ENCODE measurements around the gene SLC47A2.
A peak's percentile ranks its signal among the peaks of the same experiment; 100 is the strongest.
"Not testable (repeated sequence)": the region's sequence is repeated elsewhere in the genome, so short reads cannot be mapped to it uniquely, and the experiment has no call there.

The SLC47A2 gene

DNA sequence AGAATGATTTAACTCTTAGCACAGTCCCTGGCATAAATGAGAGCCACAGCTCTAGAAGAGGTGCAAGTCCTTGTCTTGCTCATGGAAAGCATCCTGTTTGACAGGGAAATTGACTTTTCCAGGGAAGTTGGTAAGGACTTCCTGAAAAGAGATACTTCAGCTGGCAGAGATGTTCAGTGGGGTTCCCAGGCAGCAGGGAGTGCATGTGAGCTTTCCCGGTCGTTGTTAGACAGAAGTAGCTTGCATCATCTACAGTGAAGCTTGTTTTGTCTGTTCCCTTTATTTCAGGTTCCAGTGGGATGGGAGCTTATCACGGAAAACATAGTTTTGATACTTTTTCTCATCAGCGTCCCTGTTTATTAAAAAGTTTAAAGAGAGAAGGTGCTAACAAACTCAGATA, 45.0 kb downstream of the SLC47A2 start:
- DNase-seq (ENCODE audit: low read depth in 2 of 2, low spot score in 1 of 2) = no peak

DNA sequence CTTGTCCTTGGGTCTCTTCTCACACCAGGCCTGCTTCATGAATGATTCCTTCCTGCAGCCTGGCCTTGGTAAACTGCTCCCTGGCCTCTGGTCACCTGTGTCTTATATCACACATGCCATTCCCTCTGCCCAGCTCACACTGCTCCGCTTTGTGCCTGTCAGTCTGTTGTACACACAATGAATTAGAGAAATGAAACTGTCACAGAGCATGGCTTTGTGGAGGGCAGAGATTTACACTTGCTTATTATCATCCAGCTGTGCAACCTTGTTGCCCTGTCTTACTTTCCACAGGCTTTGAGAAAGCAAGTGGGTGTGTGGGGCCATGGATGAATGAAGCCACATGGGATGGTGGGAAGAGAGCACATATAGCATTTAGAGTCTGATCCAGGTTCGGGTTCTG, 45.5 kb downstream of the SLC47A2 start:
- no peak for DNase-seq (ENCODE audit: low read depth in 2 of 2, low spot score in 1 of 2)

DNA sequence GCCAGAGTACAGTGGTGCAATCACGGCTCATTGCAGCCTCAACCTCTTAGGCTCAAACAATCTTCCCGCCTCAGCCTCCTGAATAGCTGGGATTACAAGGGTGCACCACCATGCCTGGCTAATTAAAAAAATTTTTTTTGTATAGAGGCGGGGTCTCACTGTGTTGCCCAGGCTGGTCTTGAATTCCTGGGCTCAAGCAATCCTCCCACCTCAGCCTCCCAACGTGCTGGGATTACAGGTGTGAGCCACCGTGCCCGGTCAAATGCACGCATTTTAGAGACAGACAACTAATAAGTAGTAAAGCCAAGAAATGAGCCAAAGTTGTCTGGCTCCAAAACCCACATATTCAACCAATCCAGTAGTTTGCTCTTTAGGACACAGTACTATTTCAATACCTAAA, 46.7 kb downstream of the SLC47A2 start:
- not testable (repeated sequence) for DNase-seq (ENCODE audit: low read depth in 2 of 2, low spot score in 1 of 2)

DNA sequence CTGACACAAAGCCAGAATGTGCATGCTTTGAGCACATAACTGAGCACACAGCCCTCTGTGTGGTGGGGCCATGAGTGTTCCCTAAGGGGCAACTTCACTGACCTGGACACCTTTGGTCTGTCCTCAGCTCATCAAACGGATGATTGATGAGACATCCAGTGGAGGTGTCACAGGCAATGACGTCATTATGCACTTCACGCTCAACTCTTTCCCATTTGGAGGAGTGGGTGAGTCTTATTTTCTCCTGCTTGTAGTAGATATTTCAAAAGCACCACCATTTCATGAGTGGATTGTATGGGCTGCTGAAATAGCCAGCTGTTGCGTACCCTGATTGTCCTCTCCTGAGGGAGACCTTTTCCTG, 51.6 kb downstream of the SLC47A2 start:
- DNase-seq (ENCODE audit: low read depth in 2 of 2, low spot score in 1 of 2) = no peak

DNA sequence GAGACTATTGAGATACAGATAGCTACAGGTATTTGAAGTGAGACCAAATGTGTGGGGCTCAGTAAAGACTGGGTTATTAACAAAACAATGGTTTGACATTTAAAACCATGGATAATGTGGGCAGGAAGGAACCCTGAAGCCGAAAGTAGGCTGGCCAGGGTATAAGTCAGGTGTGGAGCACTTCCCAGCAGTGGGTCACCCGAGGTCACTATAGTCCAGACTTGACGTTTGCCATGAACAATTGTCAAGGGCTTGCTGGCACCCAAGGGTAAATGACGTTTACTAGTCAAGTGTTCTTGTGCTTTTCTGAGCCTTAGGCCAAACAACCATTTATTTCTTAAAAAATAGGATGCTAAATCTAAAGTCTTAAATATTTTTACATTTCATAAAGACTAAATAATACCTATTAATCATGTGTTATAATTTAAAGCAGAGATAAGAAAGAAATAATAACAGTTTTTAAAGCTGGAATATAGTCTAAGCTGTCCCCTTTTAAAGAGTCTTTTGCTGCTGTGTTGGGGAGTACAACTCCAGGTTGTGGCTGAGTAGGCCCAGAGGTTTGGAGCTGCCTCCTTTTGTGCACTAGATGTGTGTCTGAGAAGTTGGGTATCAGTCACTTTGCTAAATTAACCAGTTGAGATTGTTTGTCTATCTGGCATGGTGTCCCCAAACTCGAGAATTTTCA, 52.1 kb downstream of the SLC47A2 start:
- DNase-seq (ENCODE audit: low read depth in 2 of 2, low spot score in 1 of 2) = no peak

DNA sequence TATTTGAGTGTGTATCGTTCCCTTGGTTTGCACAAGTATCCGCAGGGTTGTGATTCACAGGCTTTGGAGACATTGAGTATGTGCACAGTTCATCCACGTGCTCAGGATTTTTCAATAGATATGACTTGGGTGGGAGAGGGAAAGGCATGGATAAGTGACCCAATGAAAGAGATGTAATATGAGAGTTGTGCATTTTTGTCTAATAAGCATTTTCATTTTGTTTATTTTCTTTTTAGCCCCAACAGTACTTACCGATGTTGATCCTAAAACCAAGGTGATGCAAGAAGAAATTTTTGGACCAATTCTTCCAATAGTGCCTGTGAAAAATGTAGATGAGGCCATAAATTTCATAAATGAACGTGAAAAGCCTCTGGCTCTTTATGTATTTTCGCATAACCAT, 53.3 kb downstream of the SLC47A2 start:
- DNase-seq (ENCODE audit: low read depth in 2 of 2, low spot score in 1 of 2) = no peak

DNA sequence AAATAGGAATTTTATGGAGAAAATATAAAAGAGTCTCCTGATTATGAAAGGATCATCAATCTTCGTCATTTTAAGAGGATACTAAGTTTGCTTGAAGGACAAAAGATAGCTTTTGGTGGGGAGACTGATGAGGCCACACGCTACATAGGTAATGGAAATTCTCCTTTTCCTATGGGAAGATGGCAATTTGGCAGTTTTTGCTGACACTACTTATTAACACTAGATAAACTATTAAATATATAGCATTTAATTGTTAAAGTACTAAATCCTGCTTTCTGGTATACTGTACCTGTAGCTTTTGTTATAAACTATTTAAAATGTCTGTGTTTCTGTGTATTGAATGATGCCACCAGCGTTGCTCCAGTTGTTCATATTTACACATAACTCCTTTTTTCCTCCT, 55.3 kb downstream of the SLC47A2 start:
- no peak for DNase-seq (ENCODE audit: low read depth in 2 of 2, low spot score in 1 of 2)

DNA sequence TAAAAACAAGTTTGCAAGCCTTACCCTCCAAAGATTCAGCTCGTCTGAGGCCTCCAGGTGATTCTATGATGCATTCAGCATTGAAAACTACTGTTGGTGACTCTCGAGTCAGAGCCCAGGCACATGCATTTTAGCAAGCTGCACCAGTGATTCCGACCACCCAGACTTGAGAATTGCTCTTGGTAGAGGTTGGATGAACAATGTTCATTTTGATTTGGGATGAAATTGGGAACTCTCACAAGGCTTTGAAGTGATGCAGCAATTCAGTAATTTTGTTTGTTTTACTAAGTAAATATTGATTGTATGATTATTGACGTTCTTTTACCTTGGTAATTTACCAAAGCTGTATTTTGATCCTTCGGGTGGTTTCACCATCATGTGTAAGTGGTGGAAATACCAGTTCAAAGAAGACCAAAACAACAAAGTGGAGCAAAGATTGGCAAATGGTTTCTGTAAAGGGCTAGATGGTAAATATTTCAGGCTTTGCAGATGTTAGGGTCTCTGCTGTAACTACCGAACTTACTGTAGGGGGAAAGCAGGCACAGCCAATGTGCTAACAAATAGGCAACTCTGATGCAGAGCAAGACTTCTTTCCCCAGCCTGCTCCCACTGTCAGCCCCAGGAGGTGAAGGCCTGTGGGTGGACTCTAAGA, 56.0 kb downstream of the SLC47A2 start:
- DNase-seq (ENCODE audit: low read depth in 2 of 2, low spot score in 1 of 2) = no peak

DNA sequence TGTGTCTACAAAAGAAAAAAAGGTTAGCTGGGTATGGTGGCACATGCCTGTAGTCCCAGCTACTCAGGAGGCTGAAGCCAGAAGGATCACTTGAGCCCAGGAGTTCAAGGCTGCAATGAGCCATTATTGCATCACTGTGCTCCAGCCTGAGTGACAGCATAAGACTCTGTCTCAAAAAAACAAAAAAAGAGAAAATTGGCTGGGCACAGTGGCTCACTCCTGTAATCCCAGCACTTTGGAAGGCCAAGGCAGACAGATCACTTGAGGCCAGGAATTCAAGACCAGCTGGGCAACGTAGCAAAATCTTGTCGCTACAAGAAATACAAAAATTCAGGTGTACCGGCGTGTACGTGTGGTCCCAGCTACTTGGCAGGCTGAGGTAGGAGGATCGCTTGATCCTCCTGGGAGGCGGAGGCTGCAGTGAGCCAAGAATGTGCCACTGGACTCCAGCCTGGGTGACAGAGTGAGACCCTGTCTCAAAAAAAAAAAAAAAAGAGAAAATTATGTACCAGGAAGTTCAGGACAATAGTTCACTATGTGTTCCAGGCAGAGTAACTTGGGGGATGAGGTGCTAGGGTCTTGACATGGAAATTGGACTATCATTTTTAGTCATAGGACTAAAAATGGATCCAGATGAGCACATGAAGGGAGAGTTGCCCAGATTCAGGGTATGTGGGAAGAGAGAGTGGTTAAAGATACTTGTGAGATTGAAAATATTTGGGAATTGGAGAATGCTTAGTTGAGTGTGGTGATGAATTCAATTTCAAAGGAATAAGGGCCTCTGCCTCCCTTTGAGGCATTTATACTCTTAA, 56.8 kb downstream of the SLC47A2 start:
- DNase-seq (ENCODE audit: low read depth in 2 of 2, low spot score in 1 of 2) = no peak

DNA sequence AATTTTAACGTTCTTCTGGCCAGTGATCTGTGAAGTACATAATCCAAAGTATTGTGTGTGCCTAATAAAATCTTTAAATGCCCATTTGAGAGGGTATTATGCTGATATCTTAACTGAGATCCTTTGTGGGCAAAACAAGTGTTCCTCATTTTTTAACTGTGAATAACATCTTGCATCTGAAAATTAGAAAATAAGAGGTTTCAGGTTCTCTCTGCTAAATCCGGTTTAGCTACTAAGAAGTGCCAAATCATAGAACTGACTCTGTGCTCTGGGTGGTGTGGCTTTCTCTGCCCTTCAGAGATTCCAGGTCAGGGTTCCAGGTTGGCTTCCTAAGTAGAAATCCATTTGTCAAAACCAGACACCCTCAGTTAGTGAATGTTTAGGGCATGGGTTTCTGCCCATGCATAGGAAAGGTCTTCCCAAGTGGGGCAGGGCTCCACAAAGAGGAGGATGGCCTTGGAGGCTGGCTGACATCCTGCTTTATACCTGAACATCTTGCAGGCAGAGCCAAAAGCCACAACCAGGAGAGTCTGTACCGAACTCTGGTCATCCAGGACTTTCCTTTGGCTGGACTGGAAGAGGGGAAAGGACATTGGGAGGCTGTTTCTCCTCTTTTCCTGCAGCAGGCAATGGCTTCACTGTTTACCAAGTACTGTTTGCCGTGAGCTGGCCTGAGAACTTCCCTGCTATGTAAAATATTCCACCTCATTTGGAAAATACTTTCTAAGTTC, 59.4 kb downstream of the SLC47A2 start:
- no peak for DNase-seq (ENCODE audit: low read depth in 2 of 2, low spot score in 1 of 2)

DNA sequence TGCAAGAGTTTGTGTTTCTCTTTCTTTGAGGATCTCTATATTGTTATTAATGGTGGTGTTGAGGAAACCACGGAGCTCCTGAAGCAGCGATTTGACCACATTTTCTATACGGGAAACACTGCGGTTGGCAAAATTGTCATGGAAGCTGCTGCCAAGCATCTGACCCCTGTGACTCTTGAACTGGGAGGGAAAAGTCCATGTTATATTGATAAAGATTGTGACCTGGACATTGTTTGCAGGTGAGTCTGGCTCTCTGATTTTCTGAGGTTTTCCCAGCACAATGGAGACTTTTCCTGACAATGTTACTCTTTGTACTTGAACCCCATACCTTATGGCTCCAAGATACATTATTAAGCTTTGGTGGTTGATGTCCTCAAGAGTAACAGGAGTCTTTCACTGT, 60.0 kb downstream of the SLC47A2 start:
- DNase-seq (ENCODE audit: low read depth in 2 of 2, low spot score in 1 of 2) = no peak

DNA sequence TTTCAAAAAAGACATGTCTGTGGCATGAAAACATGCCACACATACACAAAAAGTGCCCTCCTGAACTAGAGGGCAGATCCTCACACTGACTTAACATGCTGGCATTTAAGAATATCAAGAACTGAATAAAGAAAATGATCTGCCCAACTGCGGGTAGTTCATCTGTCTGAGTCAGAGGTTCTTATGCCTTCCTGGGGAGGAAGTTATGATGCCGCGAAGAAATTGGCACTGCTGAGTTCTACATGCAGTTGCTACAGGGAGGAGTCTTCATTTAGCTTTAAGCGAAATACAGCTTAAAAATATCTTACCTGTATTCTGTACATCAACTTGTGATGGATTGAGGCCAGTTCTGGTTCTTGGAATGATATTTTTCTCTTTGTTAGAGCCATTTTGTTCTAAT, 61.5 kb downstream of the SLC47A2 start:
- no peak for DNase-seq (ENCODE audit: low read depth in 2 of 2, low spot score in 1 of 2)

DNA sequence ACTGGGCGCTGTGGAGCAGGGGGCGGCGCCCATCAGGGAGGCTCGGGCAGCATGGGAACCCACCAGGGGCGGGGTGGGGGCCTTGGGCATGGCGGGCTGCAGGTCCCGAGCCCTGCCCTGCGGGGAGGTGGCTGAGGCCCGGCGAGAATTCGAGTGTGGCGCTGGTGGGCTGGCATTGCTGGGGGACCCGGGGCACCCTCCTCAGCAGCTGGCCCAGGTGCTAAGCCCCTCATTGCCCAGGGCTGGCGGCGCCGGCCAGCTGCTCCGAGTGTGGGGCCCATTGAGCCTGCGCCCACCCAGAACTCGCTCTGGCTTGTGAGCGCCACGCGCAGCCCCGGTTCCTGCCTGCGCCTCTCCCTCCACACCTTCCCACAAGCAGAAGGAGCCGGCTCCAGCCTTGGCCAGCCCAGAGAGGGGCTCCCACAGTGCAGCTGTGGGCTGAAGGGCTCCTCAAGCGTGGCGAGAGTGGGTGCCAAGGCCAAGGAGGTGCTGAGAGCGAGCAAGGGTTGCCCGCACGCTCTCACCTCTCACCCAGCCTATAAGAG, 62.0 kb downstream of the SLC47A2 start:
- no peak for DNase-seq (ENCODE audit: low read depth in 2 of 2, low spot score in 1 of 2)

DNA sequence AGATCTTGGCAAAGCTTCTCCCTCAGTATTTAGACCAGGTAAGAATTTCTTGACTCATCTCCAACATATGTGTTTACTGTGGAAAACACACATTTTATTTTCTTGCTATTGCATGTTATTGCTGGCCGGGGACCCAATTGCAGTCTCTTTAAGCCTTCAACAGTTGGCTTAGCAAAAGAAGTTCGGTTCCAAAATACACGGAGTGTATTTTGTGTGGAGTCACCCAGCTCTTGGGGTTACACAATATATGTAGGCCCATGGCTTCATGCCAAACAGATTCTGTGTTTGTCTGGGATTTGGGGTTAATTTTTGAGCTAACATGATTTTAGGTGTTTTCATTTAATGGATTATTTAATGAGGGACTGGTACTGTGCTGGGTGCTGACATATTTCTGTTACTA, 63.8 kb downstream of the SLC47A2 start:
- DNase-seq (ENCODE audit: low read depth in 2 of 2, low spot score in 1 of 2) = no peak

DNA sequence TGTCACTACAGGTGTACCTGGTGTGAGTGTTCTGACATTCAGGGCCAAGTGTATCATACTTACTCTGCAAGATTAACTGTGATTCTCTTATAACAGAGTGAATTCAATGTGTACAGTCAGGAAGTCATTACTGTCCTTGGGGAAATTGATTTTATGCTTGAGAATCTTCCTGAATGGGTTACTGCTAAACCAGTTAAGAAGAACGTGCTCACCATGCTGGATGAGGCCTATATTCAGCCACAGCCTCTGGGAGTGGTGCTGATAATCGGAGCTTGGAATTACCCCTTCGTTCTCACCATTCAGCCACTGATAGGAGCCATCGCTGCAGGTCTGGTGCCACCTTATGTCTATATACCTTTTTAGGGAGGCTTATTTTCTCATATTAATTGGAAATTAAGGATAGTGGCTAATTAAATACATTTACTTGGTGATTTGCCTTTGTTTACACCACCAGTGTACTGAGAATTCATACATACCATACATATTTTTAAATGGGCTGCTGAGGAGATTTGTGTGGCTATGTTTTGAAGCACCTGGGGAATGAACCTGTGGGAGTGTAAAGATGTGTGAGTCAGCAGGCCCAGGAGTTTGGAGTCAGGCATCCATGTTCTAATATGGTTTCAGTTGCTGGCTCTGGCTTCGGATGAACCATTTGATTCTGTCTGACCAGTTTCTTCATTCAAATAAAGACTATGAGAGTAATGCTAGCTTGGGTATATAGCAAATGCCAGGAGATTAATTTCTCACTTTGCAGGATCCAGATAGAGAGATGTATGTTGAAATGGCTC, 64.7 kb downstream of the SLC47A2 start:
- DNase-seq (ENCODE audit: low read depth in 2 of 2, low spot score in 1 of 2) = no peak

DNA sequence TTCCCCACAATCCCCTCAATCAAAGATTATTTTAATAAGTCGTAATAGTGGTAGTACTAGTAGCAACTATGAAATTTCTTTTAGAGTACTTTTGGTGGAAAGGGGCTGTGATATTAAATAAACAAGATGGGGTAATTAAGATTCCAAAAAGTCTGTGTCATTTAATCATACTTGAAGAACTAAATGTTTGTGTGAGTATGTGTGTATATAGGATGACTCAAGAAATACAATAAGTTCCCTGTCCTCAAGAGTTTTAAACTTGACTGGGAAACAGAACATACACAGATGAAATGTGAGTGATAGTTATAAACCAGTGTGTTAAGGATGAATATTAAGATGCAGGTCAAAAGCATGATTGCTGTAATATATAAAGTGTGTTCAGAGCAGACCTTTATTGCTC, 65.6 kb downstream of the SLC47A2 start:
- no peak for DNase-seq (ENCODE audit: low read depth in 2 of 2, low spot score in 1 of 2)

DNA sequence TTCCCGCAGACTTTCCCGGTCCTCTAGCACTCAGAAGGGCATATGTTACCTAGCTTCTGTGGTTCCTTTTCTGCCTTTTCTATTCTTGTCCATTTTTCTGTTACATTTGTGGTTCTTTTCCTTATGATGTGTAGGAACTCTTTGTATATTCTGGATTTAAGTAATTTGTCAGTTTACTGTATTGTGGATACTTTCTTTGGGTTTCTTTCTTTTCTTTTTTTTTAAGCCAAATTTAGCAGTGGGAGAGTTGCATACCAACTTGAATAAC, 67.2 kb downstream of the SLC47A2 start:
- no peak for DNase-seq (ENCODE audit: low read depth in 2 of 2, low spot score in 1 of 2)

DNA sequence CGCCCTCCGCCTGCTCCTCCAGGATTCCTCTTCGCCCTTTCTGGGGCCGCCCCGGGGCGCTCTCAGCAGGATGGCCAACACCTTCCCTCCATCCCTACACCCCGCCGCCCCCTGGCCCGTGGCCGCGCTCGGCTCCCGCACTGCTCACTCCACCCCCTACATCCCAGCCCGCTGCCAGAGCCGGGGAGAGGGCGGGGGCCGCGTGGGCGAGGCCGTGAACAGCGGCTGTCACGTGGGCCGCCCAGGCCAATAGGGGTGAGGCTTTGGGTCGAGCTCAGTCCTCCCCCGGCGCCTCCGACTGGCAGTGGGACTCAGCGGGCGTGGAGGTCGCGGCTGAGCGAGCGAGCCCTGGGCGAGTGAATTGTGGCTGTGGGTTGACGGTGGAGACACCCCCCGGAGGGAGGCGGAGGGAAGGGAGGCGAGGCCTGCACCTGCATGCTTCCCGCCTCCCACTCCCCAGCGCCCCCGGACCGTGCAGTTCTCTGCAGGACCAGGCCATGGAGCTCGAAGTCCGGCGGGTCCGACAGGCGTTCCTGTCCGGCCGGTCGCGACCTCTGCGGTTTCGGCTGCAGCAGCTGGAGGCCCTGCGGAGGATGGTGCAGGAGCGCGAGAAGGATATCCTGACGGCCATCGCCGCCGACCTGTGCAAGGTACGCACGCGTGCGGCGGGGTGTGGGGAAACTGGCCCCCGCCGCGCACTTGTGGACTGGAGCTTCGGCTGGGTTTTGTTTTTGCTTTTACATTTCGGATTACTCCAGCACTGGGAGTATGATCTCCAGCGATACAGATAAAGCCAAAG, 67.7 kb downstream of the SLC47A2 start, which contains the start of gene ALDH3A2:
Gene ALDH3A2, plus strand, starts transcription at position 277 of the 799 bp plus-strand sequence. Its CDS starts 221 bp downstream, at position 498.
- DNase-seq (ENCODE audit: low read depth in 2 of 2, low spot score in 1 of 2) = peak; percentile 79 to 85

DNA sequence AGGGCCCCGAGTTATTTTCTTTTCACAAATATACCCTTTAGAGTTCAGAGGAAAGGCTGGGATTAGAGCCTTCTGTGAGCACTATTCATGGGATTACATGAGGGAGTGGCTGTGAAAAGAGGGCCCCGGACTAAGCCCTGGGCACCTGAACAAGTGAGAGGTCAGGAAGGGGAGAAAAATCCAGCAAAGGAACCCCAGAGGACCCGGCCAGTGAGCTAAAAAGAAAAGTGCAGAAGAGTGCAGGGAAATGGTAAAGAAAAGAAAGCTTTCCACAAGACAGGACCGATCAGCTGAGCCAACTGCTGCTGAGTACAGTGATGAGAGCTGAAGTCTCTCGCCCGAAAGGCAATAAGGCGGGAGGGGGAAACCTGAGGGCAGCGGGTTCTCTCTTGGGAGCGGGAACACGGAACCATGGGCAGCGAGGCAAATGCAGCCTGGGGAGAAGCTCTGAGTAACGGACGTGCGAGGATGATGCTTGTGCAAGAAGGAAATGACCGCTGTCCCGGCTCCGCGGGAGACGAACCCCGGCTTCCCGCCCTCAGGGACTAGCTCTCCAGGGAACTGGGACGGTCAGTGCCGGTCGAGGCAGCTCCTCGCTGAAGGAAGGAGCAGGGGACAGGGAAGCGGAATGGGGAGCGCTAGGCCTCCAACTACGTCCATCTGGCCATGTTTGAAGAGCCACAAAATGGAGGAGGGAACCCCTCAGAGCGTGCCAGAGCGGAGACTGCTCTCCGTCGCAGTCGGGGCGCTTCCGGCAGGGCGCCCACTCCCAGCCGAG, 68.5 kb downstream of the SLC47A2 start:
- peak in 1 of 2 donors; percentile 5 for DNase-seq (ENCODE audit: low read depth in 2 of 2, low spot score in 1 of 2)
